Spleen (tissue), 7 donors: ENCODE measurements around the gene GPR35.

Source experiments
- CTCF ChIP-seq, 11 experiments: fragments of 200-600 bp in 7 of 11; fragments of 450-650 bp in 4 of 11; sonication (generic) in 4 of 11; IDR thresholded peaks in 8 of 11; conservative IDR thresholded peaks in 3 of 11; 1 replicate in 7 of 11; 2 replicates in 4 of 11; pipeline versions ENCODE4 v1.4.0 to v1.8.0; 2016 to 2021; ENCODE audit warnings: antibody characterized with exemption in 11 of 11, inconsistent platforms in 4 of 11, mild to moderate bottlenecking in 1 of 11
- POLR2A ChIP-seq, 3 donors: fragments of 450-650 bp; IDR thresholded peaks; one replicate each; pipeline ENCODE4 v1.5.1; 2017; ENCODE audit warnings: antibody characterized with exemption in 3 of 3, mild to moderate bottlenecking in 1 of 3
- donor health status: DM: no; HTN: no; CAD: no; lungs with moderate emphysema.
- donor health status: DM: no; HTN: no; CAD: no.
- donor health status: DM: no; HTN: no; CAD: no.

GRCh38 chr2:240576436-240577205, 48.7 kb upstream of the GPR35 start:
- TF ChIP-seq CTCF (IDR thresholded peaks at IDR 0.05 in 8 of 11, conservative IDR thresholded peaks at IDR 0.05 in 3 of 11) (no peak), POLR2A (IDR thresholded peaks at IDR 0.05) (no peak)
